HG02588 (cell line): ENCODE data around the gene ABCB10.
"Not testable (repeated sequence)": the region's sequence is repeated elsewhere in the genome, so short reads cannot be mapped to it uniquely, and the experiment has no call there.

Experiments used
- ATAC-seq: cut with Tn5 transposase; IDR thresholded peaks from one replicate; pipeline ENCODE4 v1.9.1; 2021; ENCODE audit warnings: mild to moderate bottlenecking, moderate library complexity; ENCODE audit not compliant: unreplicated experiment

ABCB10 gene

DNA sequence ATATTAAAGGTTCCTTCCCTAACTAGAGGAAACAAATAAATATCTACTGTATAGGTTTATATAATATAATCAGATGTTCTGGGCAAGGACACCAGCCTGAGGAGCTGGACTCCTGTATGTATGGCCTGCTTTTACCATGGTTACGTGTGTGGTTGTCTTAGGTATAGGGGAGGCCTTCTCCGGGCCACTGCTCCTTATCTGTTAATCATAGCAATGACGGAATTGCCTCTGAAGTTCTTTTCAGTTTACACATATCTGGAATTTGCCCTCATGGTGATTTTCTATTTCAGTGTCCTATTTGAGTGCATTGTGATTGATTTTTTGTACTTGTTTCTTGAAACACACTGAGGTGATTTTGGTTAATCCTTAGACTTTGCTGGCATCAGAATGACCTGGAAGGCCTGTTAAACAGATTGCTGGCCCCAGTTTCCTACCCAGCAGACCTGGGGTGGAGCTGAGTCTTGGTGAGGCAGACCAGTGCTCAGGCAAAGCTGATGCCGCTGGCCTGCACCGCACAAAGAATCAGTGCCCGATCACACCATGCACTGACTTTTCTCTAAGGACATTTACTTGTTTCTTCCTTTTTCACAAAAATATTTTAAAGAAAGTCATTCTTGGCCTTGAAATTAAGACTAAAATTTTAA, 18.5 kb downstream of the ABCB10 start:
- ATAC-seq: no peak

DNA sequence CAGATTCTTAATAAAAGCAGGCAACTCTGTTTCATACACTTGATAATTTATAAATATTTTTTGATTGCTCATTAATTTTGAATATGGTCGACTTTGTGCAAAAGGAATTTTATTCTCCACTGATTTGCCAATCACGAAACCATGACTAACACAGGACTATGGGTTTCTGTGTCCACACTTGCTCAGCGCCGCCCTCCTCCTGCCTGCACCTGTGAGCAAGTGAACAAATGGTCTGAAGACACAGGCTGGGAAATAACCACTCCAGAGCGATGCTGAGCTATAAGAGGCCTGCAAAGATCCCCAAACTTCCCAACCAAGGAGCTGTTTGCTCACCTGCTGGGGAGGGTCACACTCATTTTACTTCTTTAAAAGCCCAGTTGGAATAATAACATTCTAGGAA, 19.6 kb downstream of the ABCB10 start:
- no peak for ATAC-seq

DNA sequence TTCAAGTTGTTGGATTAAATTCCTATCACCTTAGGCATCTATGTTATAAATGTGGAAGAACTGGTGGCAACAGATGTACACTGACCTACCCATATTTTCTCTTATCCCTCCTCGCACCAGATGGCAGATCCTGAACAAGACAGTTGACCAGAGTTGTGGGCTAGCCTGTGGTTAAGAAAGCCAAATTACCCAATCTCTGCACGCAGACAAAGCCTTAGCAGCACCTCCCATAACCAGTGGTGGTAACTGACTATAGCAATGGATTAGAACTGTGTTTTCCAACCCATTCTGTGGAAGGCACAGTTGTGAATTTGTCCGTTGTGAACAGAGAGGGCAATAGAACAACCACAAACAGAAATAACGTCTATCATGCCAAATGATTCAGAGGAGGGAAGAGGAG, 20.6 kb downstream of the ABCB10 start:
- no peak for ATAC-seq

DNA sequence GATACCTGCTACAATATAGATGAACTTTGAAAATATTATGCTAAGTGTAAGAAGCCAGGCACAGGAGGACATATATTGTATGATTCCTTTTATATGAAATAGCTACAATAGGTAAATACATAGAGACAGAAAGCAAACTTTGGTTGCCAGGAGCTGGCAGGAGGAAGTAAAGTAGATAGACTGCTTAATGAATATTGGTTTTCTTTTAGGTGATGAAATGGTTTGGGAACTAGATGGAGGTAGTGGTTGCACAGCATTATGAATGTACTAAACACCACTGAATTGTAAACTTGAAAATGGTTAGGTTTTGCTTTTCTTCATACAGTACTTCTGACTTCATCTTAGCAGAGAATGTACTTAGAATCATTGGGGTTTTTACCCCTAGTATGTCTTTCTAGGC, 21.5 kb downstream of the ABCB10 start:
- no peak for ATAC-seq

DNA sequence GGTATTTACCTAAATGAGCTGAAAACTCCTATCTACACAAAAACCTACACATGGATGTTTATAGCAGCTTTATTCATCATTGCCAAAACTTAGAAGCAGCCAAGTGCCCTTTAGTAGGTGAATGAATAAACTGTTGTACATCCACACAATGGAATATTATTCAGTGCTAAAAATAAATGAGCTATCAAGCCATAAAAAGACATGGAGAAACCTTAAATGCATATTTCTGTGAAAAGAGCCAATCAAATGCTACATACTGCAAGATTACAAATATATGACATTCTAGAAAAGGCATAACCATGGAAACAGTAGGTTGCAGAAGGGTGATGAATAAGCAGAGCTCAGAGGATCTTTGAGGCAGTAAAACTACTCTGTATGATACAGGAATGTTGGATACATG, 23.3 kb downstream of the ABCB10 start:
- no peak for ATAC-seq

DNA sequence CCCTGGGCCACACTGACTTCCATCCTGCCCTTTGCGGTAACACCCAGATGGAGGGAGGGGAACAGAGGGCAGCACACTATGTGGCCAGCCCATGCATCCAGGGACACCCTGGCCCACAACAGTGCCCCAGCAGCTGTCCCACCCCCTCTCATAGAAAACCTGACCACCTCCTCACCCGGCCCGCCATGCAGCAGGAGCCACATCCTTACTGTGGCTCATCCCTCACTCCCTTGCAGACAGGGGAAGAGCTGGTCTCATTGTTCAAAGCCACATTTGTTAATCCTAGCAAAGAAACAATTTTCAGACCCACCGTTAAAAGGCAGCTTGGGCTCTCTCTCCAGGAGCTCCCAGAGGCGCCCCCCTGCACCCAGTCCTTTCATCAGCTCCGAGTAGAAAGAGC, 27.2 kb downstream of the ABCB10 start:
- no peak for ATAC-seq

DNA sequence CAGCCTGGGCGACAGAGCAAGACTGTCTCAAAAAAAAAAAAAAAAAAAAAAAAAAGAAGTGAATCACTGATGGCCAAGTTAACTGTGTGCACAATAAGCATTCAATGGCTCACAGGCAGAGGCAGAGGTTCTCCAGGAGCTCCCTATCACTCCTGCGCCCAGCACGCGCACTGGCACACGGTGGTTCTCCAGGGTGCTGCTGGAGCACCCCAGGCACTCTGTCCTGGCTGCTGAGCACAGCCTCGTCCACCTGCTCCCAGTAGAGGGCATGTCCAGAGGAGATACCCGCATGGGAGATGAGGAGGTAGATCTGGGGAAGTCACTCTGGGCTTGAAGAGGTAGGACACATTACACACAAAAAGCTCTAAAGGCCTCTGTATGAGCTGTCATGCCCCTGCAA, 28.9 kb downstream of the ABCB10 start:
- no peak for ATAC-seq

DNA sequence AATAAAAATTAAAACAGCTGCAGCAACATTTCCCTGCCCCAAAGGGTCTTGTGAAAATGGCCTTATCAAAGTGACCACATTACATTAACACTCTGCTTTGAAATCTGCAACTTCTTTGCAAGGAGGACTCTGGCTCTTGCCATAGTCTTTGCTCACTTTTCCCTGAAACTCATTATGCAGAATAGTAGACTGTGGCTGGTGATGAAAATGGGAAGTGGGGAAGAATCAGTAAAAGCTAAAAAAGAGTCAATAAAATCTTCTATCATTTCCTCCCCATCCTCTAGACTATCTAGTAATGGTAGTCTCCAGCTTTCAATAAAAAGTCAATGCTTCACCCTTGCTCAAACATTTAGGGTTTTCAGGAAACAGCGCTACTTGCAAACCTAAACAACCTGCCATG, 31.8 kb downstream of the ABCB10 start:
- no peak for ATAC-seq

DNA sequence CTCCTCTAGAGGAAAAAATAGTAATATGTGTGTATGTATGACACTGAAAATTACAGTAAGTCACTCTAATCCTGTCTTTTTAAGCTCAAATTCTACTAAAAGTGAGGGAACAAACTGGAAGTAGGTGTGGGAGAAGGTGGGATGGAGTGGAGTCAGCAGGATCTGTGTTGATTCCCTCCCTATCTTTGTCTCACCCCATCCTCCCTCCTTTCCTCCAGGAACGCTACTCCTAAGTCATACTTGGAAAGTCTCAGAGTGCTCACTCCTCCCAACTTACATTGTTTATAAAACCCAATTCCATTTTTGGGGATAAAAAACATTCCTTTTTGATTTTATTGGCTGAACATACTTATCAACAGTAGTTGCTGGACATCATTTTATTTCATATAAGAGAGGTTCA, 35.5 kb downstream of the ABCB10 start:
- ATAC-seq: no peak

DNA sequence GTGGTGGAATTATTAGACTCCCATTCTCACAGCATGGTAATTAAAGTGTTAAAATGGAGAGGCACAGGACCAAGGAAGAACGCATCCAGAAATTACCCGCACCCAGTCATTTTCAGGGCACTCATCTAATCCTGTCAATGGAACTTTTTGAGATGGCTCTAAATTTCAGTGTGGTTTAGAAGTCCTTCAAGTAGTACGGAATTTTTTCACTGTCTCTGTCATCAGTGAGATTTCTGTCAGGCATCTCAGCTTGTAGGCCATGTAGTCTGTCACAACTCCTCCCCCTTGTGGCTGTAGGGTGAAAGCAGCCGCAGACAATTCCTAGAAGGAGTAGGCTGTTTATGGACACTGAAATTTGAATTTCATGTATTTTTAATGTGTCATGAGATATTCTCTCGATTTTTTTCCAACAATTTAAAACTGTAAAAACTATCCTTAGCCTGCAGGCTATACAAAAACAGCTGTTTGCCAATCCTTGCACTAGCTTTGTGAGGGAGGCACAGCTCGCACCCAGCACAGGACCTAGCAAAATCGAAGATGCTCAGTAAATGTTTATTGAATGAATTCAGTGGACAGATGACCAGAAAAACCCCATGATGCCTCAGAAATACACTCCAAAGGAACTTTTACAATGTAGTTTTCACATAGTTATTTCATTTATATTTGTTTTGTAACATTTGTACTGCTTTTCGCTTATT, 43.8 kb downstream of the ABCB10 start:
- ATAC-seq: no peak

DNA sequence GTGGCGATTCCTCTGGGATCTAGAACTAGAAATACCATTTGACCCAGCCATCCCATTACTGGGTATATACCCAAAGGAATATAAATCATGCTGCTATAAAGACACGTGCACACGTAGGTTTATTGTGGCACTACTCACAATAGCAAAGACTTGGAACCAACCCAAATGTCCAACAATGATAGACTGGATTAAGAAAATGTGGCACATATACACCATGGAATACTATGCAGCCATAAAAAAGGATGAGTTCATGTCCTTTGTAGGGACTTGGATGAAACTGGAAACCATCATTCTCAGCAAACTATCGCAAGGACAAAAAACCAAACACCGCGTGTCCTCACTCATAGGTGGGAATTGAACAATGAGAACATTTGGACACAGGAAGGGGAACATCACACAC, 46.9 kb downstream of the ABCB10 start:
- not testable (repeated sequence) for ATAC-seq

DNA sequence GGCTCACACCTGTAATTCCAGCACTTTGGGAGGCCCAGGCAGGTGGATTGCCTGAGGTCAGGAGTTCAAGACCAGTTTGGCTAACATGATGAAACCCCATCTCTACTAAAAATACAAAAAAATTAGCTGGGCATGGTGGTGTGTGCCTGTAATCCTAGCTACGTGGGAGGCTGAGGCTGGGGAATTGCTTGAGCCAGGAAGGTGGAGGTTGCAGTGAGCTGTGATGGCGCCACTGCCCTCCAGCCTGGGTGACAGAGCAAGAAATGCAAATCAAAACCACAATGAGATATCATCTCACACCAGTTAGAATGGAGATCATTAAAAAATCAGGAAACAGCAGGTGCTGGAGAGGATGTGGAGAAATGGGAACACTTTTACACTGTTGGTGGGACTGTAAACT, 47.3 kb downstream of the ABCB10 start:
- not testable (repeated sequence) for ATAC-seq

DNA sequence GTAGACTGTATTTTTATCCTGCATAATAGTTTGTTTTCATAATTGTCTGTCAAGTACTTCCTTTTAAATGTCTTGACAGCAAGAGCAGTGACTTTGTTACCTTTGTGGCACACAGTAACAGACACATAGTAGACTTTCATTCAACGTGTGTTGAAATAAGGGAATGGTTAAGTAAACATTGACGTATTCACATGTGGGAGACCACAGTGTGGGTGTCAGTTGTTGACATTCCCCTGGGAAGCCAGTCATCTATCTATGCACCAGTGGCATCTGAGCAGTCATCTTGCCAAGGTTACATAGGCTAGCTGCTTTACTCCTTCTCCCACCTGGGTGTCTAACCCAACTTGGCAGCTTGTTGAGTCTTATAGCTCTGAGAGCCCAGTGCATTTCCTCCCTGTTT, 48.9 kb downstream of the ABCB10 start:
- ATAC-seq: no peak

DNA sequence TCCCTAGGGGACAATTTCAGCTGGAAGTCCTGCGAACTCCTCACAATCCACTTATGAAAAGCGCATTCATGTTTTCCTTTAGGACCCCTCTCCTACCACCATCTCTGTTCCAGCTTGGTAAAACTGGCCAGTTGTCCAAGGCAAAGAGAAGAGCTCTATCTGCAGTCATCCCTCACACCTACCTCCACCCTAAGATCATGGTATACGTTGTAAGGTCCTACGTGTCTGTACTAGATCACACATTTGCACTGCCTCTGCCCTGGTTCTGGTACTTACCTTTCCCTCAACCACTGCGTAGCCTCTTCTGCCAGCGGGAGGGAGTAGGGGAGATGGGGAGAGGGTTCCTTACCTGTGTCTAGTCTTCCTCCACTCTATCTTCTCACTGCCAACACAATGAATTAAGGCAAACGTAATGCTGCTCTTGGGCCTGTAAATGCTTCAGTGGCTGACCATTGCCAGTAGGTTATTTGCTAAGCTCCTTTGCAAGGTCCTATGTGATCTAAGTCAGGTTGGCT, 49.6 kb downstream of the ABCB10 start:
- ATAC-seq: no peak

DNA sequence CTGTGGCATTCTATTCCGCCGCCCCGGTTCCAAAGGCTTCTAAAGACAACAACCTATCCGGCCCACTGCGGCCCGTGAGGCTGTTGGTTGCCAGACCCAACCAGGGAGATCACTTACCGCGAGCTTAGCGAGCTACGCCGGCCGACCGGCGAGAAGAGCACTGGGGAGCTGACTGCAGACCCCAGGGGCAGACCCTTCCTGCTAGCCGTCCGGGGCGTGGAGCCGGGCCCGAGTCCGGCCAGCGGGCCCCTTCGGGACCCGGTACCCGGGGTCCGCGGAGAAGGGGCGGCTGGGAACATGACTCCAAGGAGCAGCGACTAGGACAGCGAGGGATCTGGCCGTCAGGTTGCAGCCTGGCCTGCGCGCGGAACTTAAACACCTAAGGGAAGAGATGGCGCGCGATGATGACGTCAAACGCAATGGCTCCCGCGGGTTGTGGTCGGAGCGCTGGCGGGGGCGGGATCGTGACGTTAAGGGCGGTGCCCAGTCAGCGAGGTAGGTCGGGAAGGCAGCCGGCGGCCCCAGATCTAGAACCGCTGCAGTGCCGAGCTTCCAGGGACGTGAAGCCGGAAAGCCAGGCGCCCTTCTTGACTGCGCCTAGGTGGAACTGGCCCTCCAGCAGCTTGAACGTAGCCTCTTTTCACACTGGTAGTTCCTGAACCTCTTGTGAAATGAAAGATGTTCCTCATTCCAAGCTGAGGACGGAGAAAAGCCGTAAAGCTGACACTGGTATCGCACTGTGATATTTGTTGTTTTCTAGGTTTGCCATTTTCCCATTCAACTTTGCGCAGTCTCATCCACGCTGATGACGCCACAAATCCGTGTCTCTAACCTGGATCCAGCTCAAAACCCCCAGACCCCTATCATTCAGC, 50.3 kb downstream of the ABCB10 start, which contains the start of gene NUP133:
TSS of gene NUP133 (minus strand) at position 391 of the 872 bp plus-strand sequence. CDS start at position 299, 92 bp downstream.
- peak; percentile 96 for ATAC-seq

DNA sequence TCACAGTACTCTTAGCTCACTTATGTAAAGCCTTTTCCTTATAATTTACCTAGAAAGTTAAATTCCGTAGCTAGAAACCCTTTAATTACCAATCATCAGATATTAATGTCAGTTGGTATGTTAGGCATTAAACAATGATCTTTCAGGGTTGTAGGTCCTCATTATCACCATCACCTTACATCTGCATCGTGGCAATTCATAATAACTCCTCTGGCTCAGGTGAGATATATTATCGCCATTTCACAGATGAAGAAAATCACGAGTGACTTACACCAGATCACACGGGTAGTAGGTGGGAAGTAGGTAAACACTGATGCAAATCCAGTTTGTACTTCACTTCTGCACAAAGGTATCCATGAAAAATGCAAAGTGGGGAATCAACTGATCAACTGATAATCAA, 51.0 kb downstream of the ABCB10 start:
- ATAC-seq: no peak

DNA sequence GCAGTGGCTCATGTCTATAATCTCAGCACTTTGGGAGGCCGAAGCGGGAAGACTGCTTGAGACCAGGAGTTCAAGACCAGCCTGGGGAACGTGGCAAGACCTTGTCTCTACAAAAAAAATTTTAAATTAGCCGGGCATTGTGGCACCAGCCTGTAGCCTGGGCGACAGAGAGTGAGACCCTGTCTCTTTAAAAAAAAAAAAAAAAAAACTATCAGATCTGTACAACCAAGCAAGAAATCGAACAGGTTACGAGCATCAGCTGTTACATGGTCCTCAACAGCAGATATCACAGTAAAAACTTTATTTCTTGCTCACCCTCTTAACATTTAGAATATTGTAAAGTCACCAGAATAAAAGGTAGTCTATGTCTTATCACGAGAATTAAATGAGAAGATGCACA, 51.9 kb downstream of the ABCB10 start:
- ATAC-seq: no peak

DNA sequence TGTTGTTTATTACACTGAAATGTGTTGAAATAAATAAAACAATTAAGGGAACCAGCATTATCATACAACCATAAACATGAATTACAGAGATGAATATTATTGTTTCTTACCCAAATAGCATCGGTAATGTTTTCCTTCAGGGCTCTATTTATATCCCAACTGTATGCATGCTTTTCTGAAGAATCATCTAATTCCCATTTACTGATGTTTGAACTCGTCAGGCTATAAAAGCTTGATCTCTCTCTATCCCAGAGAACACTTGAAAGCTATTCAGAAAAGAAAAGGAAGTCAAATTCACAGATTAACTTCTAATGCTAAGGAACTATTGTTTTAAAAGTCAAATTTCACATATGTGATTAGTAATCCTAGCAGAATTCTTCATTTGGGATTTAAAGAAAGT, 62.7 kb downstream of the ABCB10 start:
- no peak for ATAC-seq

DNA sequence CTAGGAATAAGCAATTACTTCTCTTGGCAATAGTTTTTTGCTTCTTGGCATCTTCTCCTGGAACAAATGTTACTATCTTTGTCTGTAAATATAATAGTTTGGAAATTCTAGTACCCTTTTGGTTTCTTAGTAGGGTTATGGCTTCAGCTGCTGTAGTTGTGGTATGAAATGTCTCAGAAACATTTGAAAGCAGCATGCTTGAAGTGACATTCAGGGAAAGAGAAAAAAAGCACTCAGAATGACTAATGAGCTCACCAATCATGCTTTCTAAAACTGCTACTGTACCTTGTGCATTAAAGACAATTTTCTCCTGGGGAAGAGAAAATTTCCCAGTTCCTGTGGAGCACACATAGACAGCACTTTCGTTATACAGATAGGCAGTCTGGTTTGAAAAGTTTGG, 71.3 kb downstream of the ABCB10 start:
- ATAC-seq: no peak

DNA sequence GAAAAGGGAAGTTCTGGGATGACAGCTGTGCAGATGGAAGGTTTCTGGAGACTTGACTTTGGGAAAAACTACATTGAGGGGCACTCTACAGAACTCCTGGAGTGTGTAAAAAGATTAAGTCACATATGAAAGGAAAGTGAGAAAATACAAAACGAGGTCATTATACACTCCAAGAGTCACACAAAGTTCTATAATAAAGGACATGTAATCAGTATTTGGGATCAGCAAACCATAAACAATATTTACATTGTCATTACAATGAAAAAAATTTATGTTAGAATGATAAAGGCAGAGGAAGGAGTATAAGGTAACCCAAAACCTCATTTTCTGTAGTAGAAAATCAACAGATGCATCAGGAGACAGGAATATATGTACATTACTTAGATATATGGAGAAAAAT, 73.2 kb downstream of the ABCB10 start:
- ATAC-seq: no peak

DNA sequence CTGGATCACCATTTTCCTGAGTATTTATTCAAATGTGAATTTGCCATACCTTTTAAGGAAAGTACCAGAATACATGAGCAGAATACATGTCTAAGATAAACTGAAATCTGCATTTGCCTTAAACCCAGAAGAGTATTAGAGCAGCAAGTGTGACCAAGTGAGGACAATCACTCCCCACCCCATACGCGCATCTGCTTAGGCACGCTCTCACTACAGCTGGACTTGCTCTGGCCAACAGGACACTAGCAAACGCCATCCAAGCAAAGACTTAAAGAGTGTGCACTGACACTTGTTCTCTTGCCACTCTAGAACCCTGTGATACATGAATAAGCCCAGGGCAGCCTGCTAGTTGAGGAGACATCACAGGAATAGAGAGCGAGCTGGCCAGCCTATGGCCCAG, 76.0 kb downstream of the ABCB10 start:
- no peak for ATAC-seq

DNA sequence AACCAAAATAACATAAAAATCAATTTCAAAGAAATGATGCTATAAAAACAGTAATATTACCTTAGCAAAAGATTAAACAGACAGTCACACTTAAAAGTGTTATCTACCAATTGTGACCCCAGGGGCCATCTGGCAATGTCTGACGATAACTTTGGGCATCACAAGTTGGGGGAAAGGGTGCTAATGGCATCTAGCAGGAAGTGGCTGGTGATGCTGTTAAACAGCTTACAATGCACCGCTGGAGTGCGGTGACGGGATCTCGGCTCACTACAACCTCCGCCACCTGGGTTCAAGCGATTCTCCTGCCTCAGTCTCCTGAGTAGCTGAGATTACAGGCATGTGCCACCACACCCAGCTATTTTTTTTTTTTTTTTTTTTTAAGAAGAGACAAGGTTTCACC, 78.0 kb downstream of the ABCB10 start:
- no peak for ATAC-seq
